Measurements from ENCODE around the gene DMRTC2.

Gene DMRTC2

GRCh38 chr19:41847351-41848105, 2.7 kb downstream of the DMRTC2 start:
- no peak for DNase-seq (ENCODE audit: low spot score)

DNA sequence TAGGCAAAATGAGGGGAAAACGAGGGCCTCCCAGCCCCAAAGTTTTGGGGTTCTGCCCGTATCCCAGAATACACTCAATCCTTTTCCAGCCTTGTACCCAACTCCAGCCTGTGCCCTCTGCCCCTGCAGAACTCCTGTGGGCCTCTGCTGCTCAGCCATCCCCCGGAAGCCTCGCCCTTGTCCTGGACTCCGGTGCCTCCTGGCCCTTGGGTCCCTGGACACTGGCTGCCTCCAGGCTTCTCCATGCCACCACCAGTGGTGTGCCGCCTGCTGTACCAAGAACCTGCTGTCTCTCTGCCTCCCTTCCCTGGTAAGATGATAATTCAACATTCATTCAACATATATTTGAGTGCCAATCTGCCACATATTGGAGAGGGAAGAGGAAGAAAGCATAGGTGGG, 3.8 kb downstream of the DMRTC2 start:
- DNase-seq (ENCODE audit: low spot score), result no peak

DNA sequence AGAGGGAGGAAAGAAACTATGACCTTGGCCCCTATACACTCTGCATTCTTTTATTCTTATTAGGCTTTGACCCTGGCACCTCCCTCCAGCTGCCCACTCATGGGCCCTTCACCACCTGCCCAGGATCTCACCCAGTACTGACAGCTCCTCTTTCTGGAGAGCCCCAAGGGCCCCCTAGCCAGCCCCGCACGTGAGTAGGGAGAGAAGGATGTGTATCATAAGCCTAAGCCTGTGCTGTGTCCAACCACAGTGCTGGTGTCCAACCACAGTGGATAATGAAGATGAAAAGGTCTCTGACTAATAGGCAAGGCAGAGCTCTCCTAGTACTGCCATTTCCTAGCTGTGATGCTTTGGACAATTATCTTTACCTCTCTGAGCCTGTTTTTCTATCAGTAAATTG, 4.2 kb downstream of the DMRTC2 start:
- DNase-seq (ENCODE audit: low spot score), result no peak

GRCh38 chr19:41850381-41850780, 5.5 kb downstream of the DMRTC2 start:
- DNase-seq (ENCODE audit: low spot score), result no peak

DNA sequence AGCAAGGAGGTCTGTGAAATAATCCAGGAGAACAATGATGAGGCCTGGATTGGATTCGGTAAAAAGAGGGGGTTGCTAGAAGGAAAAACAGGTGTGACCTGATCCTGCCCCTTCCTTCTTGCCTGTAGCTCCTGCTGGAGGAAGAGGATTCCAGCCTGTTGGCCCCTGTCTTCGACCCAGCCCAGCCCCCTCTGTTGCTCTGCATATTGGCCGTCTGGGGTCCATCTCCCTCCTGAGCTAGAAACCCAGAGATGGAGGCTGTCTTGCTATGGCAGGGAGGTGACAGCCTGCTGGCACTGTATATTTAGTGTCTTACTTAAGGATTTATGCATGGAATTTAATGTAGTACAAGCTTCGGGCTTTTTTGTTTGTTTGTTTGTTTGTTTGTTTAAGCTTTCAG, 6.6 kb downstream of the DMRTC2 start:
- no peak for DNase-seq (ENCODE audit: low spot score)

DNA sequence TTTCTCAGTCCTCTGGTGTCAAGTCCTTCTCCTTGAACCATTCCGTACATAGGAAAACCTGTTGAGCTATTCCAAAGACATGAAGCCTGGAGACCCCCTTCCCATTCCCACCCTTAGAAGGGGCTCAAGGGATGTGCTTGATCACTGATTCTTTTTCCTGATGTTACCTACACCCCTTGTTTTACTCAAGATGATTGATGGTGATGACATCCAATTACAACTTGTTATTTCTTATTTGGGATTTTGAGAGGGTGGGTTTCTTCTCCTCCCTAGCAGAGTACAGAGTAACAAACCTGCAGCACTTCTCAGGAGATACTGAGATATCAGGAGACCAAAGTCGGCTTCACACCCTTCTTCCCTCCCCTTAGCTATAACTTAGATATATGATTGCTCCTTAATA, 8.5 kb downstream of the DMRTC2 start:
- no peak for DNase-seq (ENCODE audit: low spot score)

- no peak for DNase-seq (ENCODE audit: low spot score)
Observed at GRCh38 chr19:41853768-41854167, 8.9 kb downstream of the DMRTC2 start.

- DNase-seq (ENCODE audit: low spot score), result no peak
Observed at GRCh38 chr19:41859213-41859617, 14.4 kb downstream of the DMRTC2 start.

DNA sequence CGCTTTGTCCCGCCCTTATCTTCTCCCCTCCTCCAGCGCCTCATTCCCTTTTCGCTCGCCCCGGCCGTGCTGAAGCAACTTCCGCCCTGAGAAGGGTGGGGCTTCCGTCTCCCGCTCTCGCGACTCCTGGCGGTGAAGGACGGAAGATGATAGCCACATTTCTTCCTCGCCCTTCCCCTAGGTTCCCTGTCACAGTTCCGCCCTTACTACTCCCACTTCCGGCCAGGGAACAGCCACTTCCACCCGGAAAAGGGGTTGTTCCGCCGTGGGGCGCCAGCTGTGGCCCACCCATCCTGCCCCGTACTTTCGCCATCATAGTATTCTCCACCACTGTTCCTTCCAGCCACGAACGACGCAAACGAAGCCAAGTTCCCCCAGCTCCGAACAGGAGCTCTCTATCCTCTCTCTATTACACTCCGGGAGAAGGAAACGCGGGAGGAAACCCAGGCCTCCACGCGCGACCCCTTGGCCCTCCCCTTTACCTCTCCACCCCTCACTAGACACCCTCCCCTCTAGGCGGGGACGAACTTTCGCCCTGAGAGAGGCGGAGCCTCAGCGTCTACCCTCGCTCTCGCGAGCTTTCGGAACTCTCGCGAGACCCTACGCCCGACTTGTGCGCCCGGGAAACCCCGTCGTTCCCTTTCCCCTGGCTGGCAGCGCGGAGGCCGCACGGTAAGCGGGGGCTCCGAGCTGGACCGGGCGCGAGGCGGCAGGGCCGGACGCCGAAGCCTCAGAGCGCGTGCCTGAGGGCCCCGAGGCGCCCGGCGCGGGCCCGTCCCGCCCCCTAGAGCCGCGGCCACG, 15.0 kb downstream of the DMRTC2 start, which contains the start of gene RPS19:
Gene RPS19, plus strand, starts transcription at position 638 of the 801 bp plus-strand sequence. CDS start 520 bp downstream, outside the sequence.
- DNase-seq (ENCODE audit: low spot score), result peak; percentile 99

GRCh38 chr19:41860419-41861115, 15.7 kb downstream of the DMRTC2 start:
- DNase-seq (ENCODE audit: low spot score), result no peak

- DNase-seq (ENCODE audit: low spot score), result no peak
Observed at GRCh38 chr19:41861116-41861768, 16.4 kb downstream of the DMRTC2 start.

GRCh38 chr19:41861846-41862245, 17.0 kb downstream of the DMRTC2 start:
- no peak for DNase-seq (ENCODE audit: low spot score)

DNA sequence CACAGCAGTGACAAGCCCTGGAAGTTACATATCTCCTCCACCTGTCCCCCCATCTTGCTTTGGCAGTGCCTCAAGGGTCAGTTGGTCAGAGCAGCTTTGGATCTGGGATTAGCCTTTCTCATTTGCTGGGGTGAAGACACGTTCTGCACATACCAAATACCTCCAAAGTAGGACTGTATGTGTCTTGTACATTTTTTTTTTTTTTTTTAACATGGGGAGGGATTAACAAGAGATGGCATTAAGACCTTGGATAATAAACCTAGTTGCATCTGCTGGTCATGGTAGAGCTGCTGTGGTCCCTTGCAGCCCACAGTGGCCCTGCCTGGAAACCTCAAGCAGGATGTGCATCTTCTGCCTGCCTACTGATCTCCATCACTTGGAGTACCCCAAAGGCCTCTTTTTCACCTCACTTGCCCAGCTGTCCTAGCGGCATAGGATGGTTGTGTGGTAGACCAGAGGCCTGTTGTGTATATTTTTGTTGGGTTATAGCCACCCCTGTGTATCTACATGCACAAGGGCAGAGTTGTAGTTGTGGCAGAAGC, 17.7 kb downstream of the DMRTC2 start:
- DNase-seq (ENCODE audit: low spot score), result no peak

- DNase-seq (ENCODE audit: low spot score), result no peak
Observed at GRCh38 chr19:41863209-41863931, 18.5 kb downstream of the DMRTC2 start.

- no peak for DNase-seq (ENCODE audit: low spot score)
Observed at GRCh38 chr19:41864374-41864773, 19.5 kb downstream of the DMRTC2 start.

DNA sequence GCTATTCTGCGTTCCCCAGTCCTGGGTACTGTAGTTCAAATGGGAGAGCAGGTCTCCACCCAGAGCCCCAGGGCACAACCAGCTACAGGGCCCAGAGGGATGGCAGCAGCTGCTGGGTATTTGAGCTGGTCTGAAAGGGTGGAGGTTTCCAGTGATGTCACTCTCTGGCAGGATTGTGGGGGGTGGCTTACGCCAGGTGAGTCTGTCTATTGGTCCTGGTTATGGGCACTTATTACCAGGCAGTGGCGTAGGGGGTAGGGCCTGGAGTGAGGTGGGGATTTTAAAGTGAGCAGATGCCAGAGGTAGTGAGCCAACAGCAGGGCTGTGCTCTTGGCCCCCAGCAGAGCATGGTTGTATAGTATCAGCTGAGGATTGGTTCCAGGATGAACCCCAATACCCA, 21.4 kb downstream of the DMRTC2 start:
- no peak for DNase-seq (ENCODE audit: low spot score)

GRCh38 chr19:41868120-41868988, 23.5 kb downstream of the DMRTC2 start:
- no peak for DNase-seq (ENCODE audit: low spot score)

DNA sequence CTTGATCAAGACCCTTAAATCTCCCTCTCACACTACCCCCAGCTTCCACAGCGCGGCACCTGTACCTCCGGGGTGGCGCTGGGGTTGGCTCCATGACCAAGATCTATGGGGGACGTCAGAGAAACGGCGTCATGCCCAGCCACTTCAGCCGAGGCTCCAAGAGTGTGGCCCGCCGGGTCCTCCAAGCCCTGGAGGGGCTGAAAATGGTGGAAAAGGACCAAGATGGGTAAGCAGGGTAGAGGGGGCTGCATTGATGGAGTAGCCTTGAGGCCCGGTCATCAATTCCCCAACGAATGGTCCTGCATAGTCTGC, 24.1 kb downstream of the DMRTC2 start:
- no peak for DNase-seq (ENCODE audit: low spot score)

DNA sequence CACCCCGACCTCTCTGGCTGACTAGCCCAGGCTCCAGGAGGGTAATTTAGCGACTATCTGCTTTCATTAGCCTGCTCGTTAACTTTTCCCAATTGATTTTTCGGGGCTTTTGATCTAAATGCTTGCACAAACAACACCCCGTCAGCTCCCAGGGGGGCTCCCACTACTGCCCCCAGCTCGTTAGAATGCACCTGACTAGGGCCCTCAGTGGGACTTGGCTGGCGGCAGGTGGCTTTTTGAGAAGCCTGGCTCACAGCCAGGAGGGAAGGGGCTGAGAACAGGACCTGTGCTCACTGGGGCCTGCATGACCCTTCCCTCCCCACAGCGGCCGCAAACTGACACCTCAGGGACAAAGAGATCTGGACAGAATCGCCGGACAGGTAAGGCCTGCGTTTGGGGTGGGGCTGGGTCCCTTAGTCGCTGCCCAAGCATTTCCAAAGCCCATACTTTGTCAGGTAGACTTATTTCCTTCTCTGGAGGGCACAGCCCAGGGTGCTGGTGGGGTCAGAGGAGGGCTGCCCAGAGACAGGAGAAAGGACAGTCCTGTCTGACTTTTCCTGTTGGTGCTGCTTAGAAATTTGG, 24.6 kb downstream of the DMRTC2 start:
- no peak for DNase-seq (ENCODE audit: low spot score)

DNA sequence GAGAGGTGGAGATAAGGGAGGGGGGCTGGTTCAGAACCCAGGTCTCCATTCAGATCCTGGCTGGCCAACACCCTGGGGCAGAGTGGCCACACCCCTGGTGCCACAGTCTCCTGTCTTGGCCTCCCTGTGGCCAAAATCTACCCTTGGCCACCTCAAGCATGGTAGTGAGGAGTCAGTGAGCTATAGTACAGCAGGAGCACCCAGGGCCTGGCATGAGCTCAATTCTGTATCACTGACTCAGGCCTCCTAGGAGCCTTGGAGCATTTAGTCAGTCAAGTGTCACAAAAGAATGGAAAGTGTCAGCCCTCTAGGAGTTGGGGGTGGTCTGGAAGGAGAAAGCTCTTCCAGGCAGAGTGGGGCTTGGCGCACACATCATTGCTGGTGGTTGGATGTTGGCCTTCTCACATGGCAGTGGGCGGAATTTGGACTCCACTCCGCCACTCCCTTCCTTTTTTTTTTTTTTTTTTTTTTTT, 25.6 kb downstream of the DMRTC2 start:
- no peak for DNase-seq (ENCODE audit: low spot score)

Measured in COLO829 (cell line).